Measurements from ENCODE around the gene IKZF4. TPM values are rescaled to one million over a fixed set of nuclear protein-coding genes. Genes with fewer than 3 reads are reported as not detected.
"Not testable (repeated sequence)": the region's sequence is repeated elsewhere in the genome, so short reads cannot be mapped to it uniquely, and the experiment has no call there.

The IKZF4 gene
- total RNA-seq, 1 experiment from 2014 or later = 8.5 TPM

DNA sequence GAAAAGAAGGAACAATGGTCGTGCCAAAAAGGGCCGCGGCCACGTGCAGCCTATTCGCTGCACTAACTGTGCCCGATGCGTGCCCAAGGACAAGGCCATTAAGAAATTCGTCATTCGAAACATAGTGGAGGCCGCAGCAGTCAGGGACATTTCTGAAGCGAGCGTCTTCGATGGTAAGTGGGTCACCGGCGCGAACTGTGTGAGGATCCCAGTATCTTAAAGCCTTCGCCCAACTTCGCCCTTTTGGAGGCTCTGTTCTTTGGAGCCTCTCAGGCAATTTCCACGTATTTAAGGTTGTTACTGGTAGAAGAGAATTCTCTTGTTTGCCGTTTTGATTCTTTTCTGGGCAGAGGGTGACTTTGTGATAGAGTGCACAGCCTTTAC, 21.6 kb downstream of the IKZF4 start:
- intact Hi-C loops (cut with micrococcal nuclease) = loop anchor here (5.0 kb wide), 1 partner anchor 110 kb away; the partner anchor contains the start of gene DGKA
- H3K4me3 ChIP-seq (replicated peaks in 1 of 2; ENCODE audit: low read depth in 1 of 2, low read length in 2 of 2) = peak overlapping the region; percentile 90 to 99
- ATAC-seq; H3K9me3 ChIP-seq (ENCODE audit: control insufficient read depth in 1 of 2, insufficient read depth in 1 of 2, low read depth in 1 of 2, low read length in 2 of 2); H3K27me3 ChIP-seq (ENCODE audit: insufficient read depth, low read length); DNase-seq (ENCODE audit: low read depth, low spot score); RAD21 ChIA-PET (ENCODE audit: low non-redundant PET in 1 of 2, low total read pairs in 2 of 2, uncharacterized antibody in 2 of 2, unreplicated experiment in 2 of 2); POLR2A ChIA-PET; H2AFZ ChIP-seq (ENCODE audit: low read depth, low read length, poor library complexity, severe bottlenecking); CTCF ChIA-PET; H3K9me2 ChIP-seq (ENCODE audit: insufficient read depth): not testable (repeated sequence)
- H3K27ac ChIP-seq (ENCODE audit: low read depth, low read length) = peak overlapping the region; percentile 86
- peaks cover 23% of the 10 kb centered on the region for H3K79me2 ChIP-seq (ENCODE audit: insufficient read depth, low read length)
- peak overlapping the region; percentile 79 for H3K9ac ChIP-seq (ENCODE audit: low read length)
- BruUV-seq (replicated peaks) = TSS peak; percentile 83
- H3K4me1 ChIP-seq (ENCODE audit: control insufficient read depth in 1 of 2, insufficient read depth in 2 of 2, low read length in 2 of 2) = peaks cover 16 to 44% of the 10 kb centered on the region in 2 experiments
- peaks cover 14% of the 10 kb centered on the region; the same call in 1 of the 2 replicates for H4K20me1 ChIP-seq (ENCODE audit: insufficient read depth)
- peaks cover 14 to 31% of the 10 kb centered on the region in 2 experiments; a peak in 3 of 4 replicates for H3K36me3 ChIP-seq (ENCODE audit: control insufficient read depth in 1 of 2, insufficient read depth in 2 of 2, low read length in 2 of 2)
- peak; percentile 15; the same call in 1 of the 2 replicates for TF ChIP-seq ZFX (IDR thresholded peaks at IDR 0.05)
- H3K4me2 ChIP-seq (ENCODE audit: low read length) = peak overlapping the region; percentile 92

DNA sequence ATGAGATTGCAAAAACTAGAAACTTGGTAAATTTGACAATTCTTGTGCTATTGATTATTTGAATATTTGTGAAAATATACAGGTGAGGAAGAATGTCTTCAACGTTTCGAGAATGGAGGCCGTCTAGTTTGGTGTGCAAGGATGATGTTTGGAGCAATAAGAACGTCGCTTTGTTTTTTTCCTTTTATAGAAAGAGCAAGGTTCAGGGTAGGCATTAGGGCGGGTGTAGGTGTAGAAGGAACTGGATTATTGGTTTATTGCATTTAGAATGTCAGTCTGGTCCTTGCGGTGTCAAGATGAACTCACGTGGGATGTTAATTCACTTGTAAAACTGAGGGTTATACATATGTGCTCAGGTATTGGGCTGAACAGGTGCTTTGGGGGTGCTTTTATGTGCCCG, 22.0 kb downstream of the IKZF4 start:
- BruUV-seq (replicated peaks) = no TSS peak
- Histone ChIP-seq H3K9me2 (ENCODE audit: insufficient read depth) (no peaks in the 10 kb centered on the region), H3K36me3 (ENCODE audit: control insufficient read depth in 1 of 2, insufficient read depth in 2 of 2, low read length in 2 of 2) (peaks cover 14 to 31% of the 10 kb centered on the region in 2 experiments; a peak in 3 of 4 replicates), H3K4me1 (ENCODE audit: control insufficient read depth in 1 of 2, insufficient read depth in 2 of 2, low read length in 2 of 2) (peaks cover 16 to 44% of the 10 kb centered on the region in 2 experiments), H3K9me3 (ENCODE audit: control insufficient read depth in 1 of 2, insufficient read depth in 1 of 2, low read depth in 1 of 2, low read length in 2 of 2) (no peaks in the 10 kb centered on the region), H3K9ac (ENCODE audit: low read length) (peak overlapping the region; percentile 79), H3K27me3 (ENCODE audit: insufficient read depth, low read length) (no peaks in the 10 kb centered on the region), H3K27ac (ENCODE audit: low read depth, low read length) (peak overlapping the region; percentile 86), H3K4me3 (replicated peaks in 1 of 2; ENCODE audit: low read depth in 1 of 2, low read length in 2 of 2) (peak overlapping the region; percentile 90 to 99), H2AFZ (ENCODE audit: low read depth, low read length, poor library complexity, severe bottlenecking) (no peak overlapping the region), H4K20me1 (ENCODE audit: insufficient read depth) (peaks cover 14% of the 10 kb centered on the region; the same call in 1 of the 2 replicates), H3K79me2 (ENCODE audit: insufficient read depth, low read length) (peaks cover 23% of the 10 kb centered on the region), H3K4me2 (ENCODE audit: low read length) (peak overlapping the region; percentile 92)
- ChIA-PET RAD21 (ENCODE audit: low non-redundant PET in 1 of 2, low total read pairs in 2 of 2, uncharacterized antibody in 2 of 2, unreplicated experiment in 2 of 2) (no interaction called here), POLR2A (no interaction called here), CTCF (no interaction called here)
- intact Hi-C loops (cut with micrococcal nuclease) = loop anchor here (5.0 kb wide), 1 partner anchor 111 kb away; the partner anchor contains the start of gene DGKA
- no peak for TF ChIP-seq ZFX (IDR thresholded peaks at IDR 0.05)
- TF ChIP-seq EZH2 (IDR thresholded peaks at IDR 0.05) = no peak
- TF ChIP-seq ZNF274 (IDR thresholded peaks at IDR 0.05; ENCODE audit: low read depth, low read length) = no peak
- no peak for TF ChIP-seq EGR1 (IDR thresholded peaks at IDR 0.05; ENCODE audit: low read depth)
- no peak for TF ChIP-seq JUND (IDR thresholded peaks at IDR 0.05)
- no peak for TF ChIP-seq SRF (IDR thresholded peaks at IDR 0.05; ENCODE audit: low read depth)
- TF ChIP-seq YY1 (IDR thresholded peaks at IDR 0.05; ENCODE audit: extremely low read depth, insufficient replicate concordance, low read depth, low read length) = no peak
- no peak for TF ChIP-seq CBX3 (IDR thresholded peaks at IDR 0.05; ENCODE audit: low read depth)
- TF ChIP-seq FOSL1 (IDR thresholded peaks at IDR 0.05; ENCODE audit: low read depth) = no peak
- DNase-seq (ENCODE audit: low read depth, low spot score) = no peak
- ATAC-seq = no peak

Measured in HCT116 (cell line).